ENCODE data around the gene TSPEAR.
A peak's percentile ranks its signal among the peaks of the same experiment; 100 is the strongest.

TSPEAR gene

DNA sequence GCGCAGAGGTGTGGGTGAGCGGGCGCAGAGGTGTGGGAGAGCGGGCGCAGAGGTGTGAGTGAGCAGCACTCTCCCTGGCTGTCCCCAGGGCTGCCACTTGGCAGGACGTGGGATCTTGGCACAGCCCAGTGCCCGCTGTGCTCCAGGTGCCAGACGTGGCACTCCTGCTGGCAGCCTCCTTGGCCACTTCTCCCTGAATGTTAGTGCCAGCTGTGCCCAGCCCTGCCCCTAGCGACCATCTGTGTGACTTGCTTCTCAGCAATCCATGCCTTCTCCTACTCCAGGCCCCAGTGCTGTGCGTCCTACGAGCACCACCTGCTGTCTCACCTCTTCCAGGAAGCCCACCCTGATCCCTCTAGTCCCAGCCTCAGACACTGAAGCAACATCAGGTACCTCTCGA is 201.8 kb downstream of the TSPEAR start:
- DNase-seq (ENCODE audit: low read depth): peak; percentile 9
- TF ChIP-seq CTCF (IDR thresholded peaks at IDR 0.05; ENCODE audit: insufficient read depth, low read depth, low read length, missing control alignments): peak; percentile 15
- no peak overlapping the region for H3K4me3 ChIP-seq (ENCODE audit: low read length)

DNA sequence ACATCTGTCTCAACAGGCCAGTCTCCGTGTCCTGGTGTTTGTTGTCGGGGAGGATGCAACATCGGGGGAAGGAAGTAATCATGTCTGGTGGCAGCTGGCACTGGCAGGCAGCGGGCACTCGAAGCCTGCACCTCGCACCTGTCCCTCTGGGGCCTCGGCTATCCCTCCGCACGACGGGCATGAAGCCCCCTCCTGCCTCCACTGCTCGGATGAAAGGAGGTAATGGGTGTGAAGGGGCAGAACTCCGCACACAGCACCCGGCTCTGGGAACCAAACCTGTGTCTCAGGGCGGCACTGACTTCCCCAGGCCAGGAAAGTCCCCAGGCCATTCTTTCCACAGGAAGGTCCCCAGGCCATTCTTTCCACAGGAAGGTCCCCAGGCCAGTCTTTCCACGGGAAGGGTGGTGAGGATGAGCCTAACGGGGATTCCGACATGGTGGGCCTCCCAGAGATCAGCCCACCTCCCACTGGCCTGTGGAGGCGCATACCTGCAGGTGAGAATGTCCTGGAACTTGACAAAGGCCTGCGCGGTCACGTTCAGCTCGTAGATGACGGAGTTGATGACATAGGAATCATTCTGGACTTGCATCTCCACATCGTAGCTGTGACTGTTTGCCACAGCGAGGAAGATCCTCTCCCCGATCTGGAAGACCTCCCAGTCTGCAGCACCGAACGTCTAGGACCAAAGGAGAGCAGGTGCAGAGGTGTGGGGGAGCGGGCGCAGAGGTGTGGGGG is 202.5 kb downstream of the TSPEAR start:
- TF ChIP-seq CTCF (IDR thresholded peaks at IDR 0.05; ENCODE audit: insufficient read depth, low read depth, low read length, missing control alignments): no peak
- no peak for DNase-seq (ENCODE audit: low read depth)
- H3K4me3 ChIP-seq (ENCODE audit: low read length): no peak overlapping the region

DNA sequence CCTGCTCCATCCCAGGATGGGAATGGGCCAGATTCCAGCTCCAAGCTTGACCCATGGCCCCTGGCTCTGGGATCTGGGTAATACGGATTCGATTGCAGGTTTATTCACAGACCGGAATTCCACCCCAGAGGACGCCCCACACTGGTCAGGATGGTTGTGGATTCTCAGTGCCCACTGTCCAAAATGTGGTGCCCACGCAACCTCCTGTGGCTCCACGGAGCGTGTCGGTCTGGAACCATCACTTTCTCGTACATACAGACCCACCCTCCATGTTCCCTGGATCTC is 203.0 kb downstream of the TSPEAR start:
- TF ChIP-seq CTCF (IDR thresholded peaks at IDR 0.05; ENCODE audit: insufficient read depth, low read depth, low read length, missing control alignments): no peak
- no peak overlapping the region for H3K4me3 ChIP-seq (ENCODE audit: low read length)
- no peak for DNase-seq (ENCODE audit: low read depth)

DNA sequence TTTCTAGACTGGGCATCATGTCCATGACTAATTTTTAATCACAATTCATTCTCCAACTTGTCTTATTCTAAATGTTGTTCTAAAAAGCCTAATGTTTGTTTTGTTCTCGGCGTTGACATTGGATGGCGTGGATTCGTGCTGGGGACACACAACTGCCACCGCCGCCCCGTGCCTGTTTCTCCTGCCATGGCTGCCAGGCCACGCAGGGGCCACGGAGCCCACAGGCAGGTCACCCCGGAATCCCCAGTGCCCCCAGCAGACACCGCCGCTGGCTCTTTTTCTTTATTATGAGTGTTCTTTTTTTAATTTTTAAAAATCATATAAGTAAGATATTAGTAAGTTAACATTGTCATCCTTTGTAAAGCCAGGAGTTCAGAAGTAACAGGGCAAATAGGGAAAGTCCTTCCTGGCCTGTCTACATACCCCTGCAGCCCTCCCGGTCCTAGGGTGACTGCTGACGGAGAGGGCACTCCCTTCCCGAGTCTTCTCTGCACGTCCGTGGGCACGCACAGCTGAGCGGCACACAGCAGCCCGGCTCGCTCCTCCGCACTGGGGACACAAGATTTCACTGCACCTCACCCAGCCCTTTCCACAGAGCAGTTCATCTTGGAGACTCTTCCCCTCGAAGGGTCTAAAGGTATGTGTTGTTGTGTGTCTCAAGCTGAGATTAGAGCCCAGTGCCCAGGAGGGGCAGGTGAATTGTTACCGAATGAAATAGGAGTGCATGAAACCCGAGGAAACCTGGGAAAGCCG is 203.5 kb downstream of the TSPEAR start:
- no peak for DNase-seq (ENCODE audit: low read depth)
- H3K4me3 ChIP-seq (ENCODE audit: low read length): no peak overlapping the region
- TF ChIP-seq CTCF (IDR thresholded peaks at IDR 0.05; ENCODE audit: insufficient read depth, low read depth, low read length, missing control alignments): no peak

GRCh38 chr21:44506279-44507255 is 204.8 kb downstream of the TSPEAR start:
- H3K4me3 ChIP-seq (ENCODE audit: low read length): no peak overlapping the region
- no peak for TF ChIP-seq CTCF (IDR thresholded peaks at IDR 0.05; ENCODE audit: insufficient read depth, low read depth, low read length, missing control alignments)
- DNase-seq (ENCODE audit: low read depth): no peak

GRCh38 chr21:44505673-44506278 is 205.6 kb downstream of the TSPEAR start:
- no peak overlapping the region for H3K4me3 ChIP-seq (ENCODE audit: low read length)
- no peak for DNase-seq (ENCODE audit: low read depth)

More at GRCh38 chr21:44505673-44506278, 205.6 kb downstream of the TSPEAR start:
- TF ChIP-seq CTCF (IDR thresholded peaks at IDR 0.05; ENCODE audit: insufficient read depth, low read depth, low read length, missing control alignments): no peak
